ENCODE measurements around the gene DCN. TPM values are rescaled to one million over a fixed set of nuclear protein-coding genes. Genes with fewer than 3 reads are reported as not detected.
A peak's percentile ranks its signal among the peaks of the same experiment; 100 is the strongest.
"Not testable (repeated sequence)": the region's sequence is repeated elsewhere in the genome, so short reads cannot be mapped to it uniquely, and the experiment has no call there.

Gene DCN
- total and polyA plus RNA-seq, 8 donors: 966 to 2,064 (median 1,730) TPM

GRCh38 chr12:91215940-91216454 is 33.4 kb upstream of the DCN start:
- Histone ChIP-seq H3K4me1 (no peaks in the 10 kb centered on the region), H3K4me3 (no peak overlapping the region), H3K36me3 (no peaks in the 10 kb centered on the region), H3K9me3 (no peaks in the 10 kb centered on the region), H3K27ac (no peak overlapping the region), H3K27me3 (no peaks in the 10 kb centered on the region)
- no peak for TF ChIP-seq CTCF (IDR thresholded peaks at IDR 0.05)
- DNase-seq (no peak), ATAC-seq (no peak)
- intact Hi-C loops (cut with DNase I): no loop called here

GRCh38 chr12:91211866-91212265 is 29.2 kb upstream of the DCN start:
- intact Hi-C loops (cut with DNase I): no loop called here
- DNase-seq (peak in 1 of 4 donors; percentile 48), ATAC-seq (no peak)
- H3K9me3 ChIP-seq: no peaks in the 10 kb centered on the region
- TF ChIP-seq CTCF (IDR thresholded peaks at IDR 0.05): no peak
- no peak overlapping the region for H3K27ac ChIP-seq
- H3K27me3 ChIP-seq: no peaks in the 10 kb centered on the region
- H3K4me1 ChIP-seq: no peaks in the 10 kb centered on the region
- no peak overlapping the region for H3K4me3 ChIP-seq
- no peaks in the 10 kb centered on the region for H3K36me3 ChIP-seq

GRCh38 chr12:91210618-91211017 is 28.0 kb upstream of the DCN start:
- Histone ChIP-seq H3K4me3 (no peak overlapping the region), H3K27ac (no peak overlapping the region), H3K36me3 (no peaks in the 10 kb centered on the region), H3K4me1 (peaks cover 0 to 4% of the 10 kb centered on the region in 2 donors), H3K27me3 (no peaks in the 10 kb centered on the region), H3K9me3 (no peaks in the 10 kb centered on the region)
- ATAC-seq (no peak), DNase-seq (no peak)
- no peak for TF ChIP-seq CTCF (IDR thresholded peaks at IDR 0.05)
- intact Hi-C loops (cut with DNase I): no loop called here

GRCh38 chr12:91210144-91210543 is 27.5 kb upstream of the DCN start:
- no peak for ATAC-seq
- Histone ChIP-seq H3K4me1 (peaks cover 0 to 4% of the 10 kb centered on the region in 2 donors), H3K27me3 (no peaks in the 10 kb centered on the region), H3K4me3 (no peak overlapping the region), H3K9me3 (no peaks in the 10 kb centered on the region), H3K36me3 (no peaks in the 10 kb centered on the region), H3K27ac (no peak overlapping the region)
- no peak for TF ChIP-seq CTCF (IDR thresholded peaks at IDR 0.05)
- intact Hi-C loops (cut with DNase I): no loop called here
- DNase-seq: no peak

- H3K4me3 ChIP-seq; H3K4me1 ChIP-seq; DNase-seq; H3K27me3 ChIP-seq; ATAC-seq; H3K9me3 ChIP-seq; H3K27ac ChIP-seq; H3K36me3 ChIP-seq; intact Hi-C loops (cut with DNase I): not testable (repeated sequence)
Observed at GRCh38 chr12:91207301-91207700, 24.7 kb upstream of the DCN start.

GRCh38 chr12:91205811-91206210 is 23.2 kb upstream of the DCN start:
- H3K4me1 ChIP-seq: peaks cover 4% of the 10 kb centered on the region in 2 donors
- no peaks in the 10 kb centered on the region for H3K9me3 ChIP-seq
- peak; percentile 66 for ATAC-seq
- no peaks in the 10 kb centered on the region for H3K27me3 ChIP-seq
- intact Hi-C loops (cut with DNase I): no loop called here
- no peaks in the 10 kb centered on the region for H3K36me3 ChIP-seq
- H3K27ac ChIP-seq: no peak overlapping the region
- H3K4me3 ChIP-seq: no peak overlapping the region
- TF ChIP-seq CTCF (IDR thresholded peaks at IDR 0.05): no peak
- no peak for DNase-seq
